Measurements from ENCODE around the gene PTPRD. TPM values are rescaled to one million over a fixed set of nuclear protein-coding genes. Genes with fewer than 3 reads are reported as not detected.

Gene PTPRD
- total RNA-seq, 2 experiments from 2014 or later = 0.03 TPM; not detected in 1

- Histone ChIP-seq H3K9me2 (ENCODE audit: insufficient read depth, low read length) (no peaks in the 10 kb centered on the region), H3K79me2 (ENCODE audit: insufficient read depth, low read depth, low read length) (no peaks in the 10 kb centered on the region), H3K9me3 (ENCODE audit: low read length) (no peaks in the 10 kb centered on the region), H4K20me1 (ENCODE audit: insufficient read depth, low read length) (no peaks in the 10 kb centered on the region), H3K4me2 (ENCODE audit: low read length) (no peak overlapping the region), H3K4me1 (ENCODE audit: insufficient read depth, low read length, poor library complexity, severe bottlenecking) (no peaks in the 10 kb centered on the region), H3K36me3 (ENCODE audit: insufficient read depth, low read length) (no peaks in the 10 kb centered on the region), H2AFZ (ENCODE audit: low read length) (no peak overlapping the region), H3K4me3 (ENCODE audit: low read depth, low read length, poor library complexity, severe bottlenecking) (no peak overlapping the region), H3K27ac (ENCODE audit: low read depth, low read length, poor library complexity, severe bottlenecking) (no peak overlapping the region)
- intact Hi-C loops (cut with micrococcal nuclease; ENCODE audit: unreplicated experiment) = no loop called here
- ChIA-PET POLR2A (interaction anchor here (1.1 kb wide), 1 partner anchor 16 kb away, joined by 3 read pairs; no protein-coding TSS in a partner anchor), CTCF (ENCODE audit: unreplicated experiment) (no interaction called here)
- DNase-seq (ENCODE audit: low spot score) = no peak
- BruUV-seq (replicated peaks) = no TSS peak
- TF ChIP-seq EZH2phosphoT487 (IDR thresholded peaks at IDR 0.05; ENCODE audit: borderline replicate concordance, low read depth, low read length) = no peak
- no peak for TF ChIP-seq CTCF (conservative IDR thresholded peaks at IDR 0.05; ENCODE audit: low read length)
Measured at GRCh38 chr9:10237584-10237983, 375.2 kb downstream of the PTPRD start.

GRCh38 chr9:10236161-10236560, 376.6 kb downstream of the PTPRD start:
- no peak overlapping the region for H3K4me2 ChIP-seq (ENCODE audit: low read length)

More at GRCh38 chr9:10236161-10236560, 376.6 kb downstream of the PTPRD start:
- DNase-seq (ENCODE audit: low spot score) = no peak
- no peaks in the 10 kb centered on the region for H3K79me2 ChIP-seq (ENCODE audit: insufficient read depth, low read depth, low read length)
- ChIA-PET POLR2A (interaction anchor here (2.5 kb wide), 1 partner anchor 11 kb away, joined by 10 read pairs; no protein-coding TSS in a partner anchor), CTCF (ENCODE audit: unreplicated experiment) (no interaction called here)
- no peaks in the 10 kb centered on the region for H4K20me1 ChIP-seq (ENCODE audit: insufficient read depth, low read length)
- H3K4me3 ChIP-seq (ENCODE audit: low read depth, low read length, poor library complexity, severe bottlenecking) = no peak overlapping the region
- H3K27ac ChIP-seq (ENCODE audit: low read depth, low read length, poor library complexity, severe bottlenecking) = no peak overlapping the region
- TF ChIP-seq CTCF (conservative IDR thresholded peaks at IDR 0.05; ENCODE audit: low read length) (no peak), EZH2phosphoT487 (IDR thresholded peaks at IDR 0.05; ENCODE audit: borderline replicate concordance, low read depth, low read length) (no peak)
- no peak overlapping the region for H2AFZ ChIP-seq (ENCODE audit: low read length)
- H3K4me1 ChIP-seq (ENCODE audit: insufficient read depth, low read length, poor library complexity, severe bottlenecking) = no peaks in the 10 kb centered on the region
- H3K9me2 ChIP-seq (ENCODE audit: insufficient read depth, low read length) = no peaks in the 10 kb centered on the region
- H3K36me3 ChIP-seq (ENCODE audit: insufficient read depth, low read length) = no peaks in the 10 kb centered on the region
- intact Hi-C loops (cut with micrococcal nuclease; ENCODE audit: unreplicated experiment) = no loop called here
- BruUV-seq (replicated peaks) = no TSS peak
- no peaks in the 10 kb centered on the region for H3K9me3 ChIP-seq (ENCODE audit: low read length)

Data from OCI-LY7 (cell line).